Fibroblast of gingiva (primary cell): ENCODE measurements around the gene CCDC8.
"Not testable (repeated sequence)": the region's sequence is repeated elsewhere in the genome, so short reads cannot be mapped to it uniquely, and the experiment has no call there.

Experiments used
- DNase-seq: peaks from one replicate; pipeline ENCODE4 v3.0.0-alpha.2; 2011; ENCODE audit warnings: low read depth

The CCDC8 gene

GRCh38 chr19:46428239-46429135 is 15.1 kb upstream of the CCDC8 start, which contains the start of gene PNMA8C:
Gene PNMA8C, minus strand, starts transcription at chr19:46428936. Its CDS starts 577 bp downstream, at chr19:46428359.
- DNase-seq, result peak; percentile 33

GRCh38 chr19:46427518-46428045 is 14.2 kb upstream of the CCDC8 start:
- no peak for DNase-seq

GRCh38 chr19:46426506-46427162 is 13.3 kb upstream of the CCDC8 start:
- DNase-seq, result peak; percentile 72

- no peak for DNase-seq
Observed at GRCh38 chr19:46426035-46426505, 12.7 kb upstream of the CCDC8 start.

GRCh38 chr19:46423188-46423587 is 9.8 kb upstream of the CCDC8 start:
- no peak for DNase-seq

- no peak for DNase-seq
Observed at GRCh38 chr19:46422344-46422743, 9.0 kb upstream of the CCDC8 start.

- no peak for DNase-seq
Observed at GRCh38 chr19:46420056-46420455, 6.7 kb upstream of the CCDC8 start.

GRCh38 chr19:46415804-46416709 is 2.7 kb upstream of the CCDC8 start:
- DNase-seq, result peak; percentile 68

- not testable (repeated sequence) for DNase-seq
Observed at GRCh38 chr19:46414899-46415298, 1.5 kb upstream of the CCDC8 start.

- no peak for DNase-seq
Observed at GRCh38 chr19:46412650-46413261, 608 bp downstream of the CCDC8 start.

- DNase-seq, result no peak
Observed at GRCh38 chr19:46411925-46412649, 1.3 kb downstream of the CCDC8 start.

- no peak for DNase-seq
Observed at GRCh38 chr19:46411088-46411924, 2.1 kb downstream of the CCDC8 start.

GRCh38 chr19:46410205-46411087 is 2.9 kb downstream of the CCDC8 start:
- no peak for DNase-seq

GRCh38 chr19:46409191-46409590 is 4.2 kb downstream of the CCDC8 start:
- DNase-seq, result no peak

GRCh38 chr19:46408664-46409039 is 4.7 kb downstream of the CCDC8 start:
- peak; percentile 42 for DNase-seq

- no peak for DNase-seq
Observed at GRCh38 chr19:46407856-46408663, 5.3 kb downstream of the CCDC8 start.

- no peak for DNase-seq
Observed at GRCh38 chr19:46406976-46407375, 6.4 kb downstream of the CCDC8 start.
